GM12878 (cell line): ENCODE results near the gene ZC3H15. TPM values are rescaled to one million over a fixed set of nuclear protein-coding genes. Genes with fewer than 3 reads are reported as not detected.
A peak's percentile ranks its signal among the peaks of the same experiment; 100 is the strongest.

ENCODE experiments used
- ATAC-seq: fragments of 200-7000 bp; cut with Tn5 transposase; 3 replicates; pipeline ENCODE4 v1.9.1; 2020; ENCODE audit warnings: mild to moderate bottlenecking, moderate library complexity
- BruUV-seq: library from RNA; stranded (reverse); fragments of 400-500 nt; replicated peaks from 2 replicates; lab custom pipeline; 2021; lab: Mats Ljungman, UMichigan
- CTCF ChIA-PET: fragments of 300-600 bp; sonication (Branson Sonifier 250); formaldehyde crosslinking; extraction: SDS; loops from one replicate; lab custom pipeline; 2021; ENCODE audit warnings: inconsistent platforms; lab: Yijun Ruan, JAX
- POLR2A ChIA-PET: fragments of 350-600 bp; formaldehyde crosslinking; extraction: SDS; loops from one replicate; lab custom pipeline; 2021; ENCODE audit warnings: inconsistent platforms; lab: Charles Lee
- RAD21 ChIA-PET: fragments of 300-600 bp; sonication (Branson Sonifier 250); formaldehyde crosslinking; loops from one replicate; lab custom pipeline; 2023; ENCODE audit warnings: antibody characterized with exemption; ENCODE audit not compliant: unreplicated experiment; lab: Charles Lee
- SMC1A ChIA-PET: fragments of 300-600 bp; sonication (Branson Sonifier 250); formaldehyde crosslinking; loops from one replicate; lab custom pipeline; 2023; ENCODE audit not compliant: unreplicated experiment, uncharacterized antibody; lab: Charles Lee
- DNase-seq: peaks from one replicate; pipeline ENCODE4 v3.0.0-alpha.2; 2011; ENCODE audit warnings: low read depth, low spot score
- FAIRE-seq: peaks from 3 replicates; lab custom pipeline; 2011; peaks lifted over from hg19 to GRCh38; lab: Jason Lieb, UNC
- H2AFZ ChIP-seq: 2 replicates; pipeline ENCODE4 v1.6.0; 2011; ENCODE audit warnings: low read depth, low read length, control low read depth; ENCODE audit not compliant: control insufficient read depth
- H3K27ac ChIP-seq: 2 replicates; pipeline ENCODE4 v1.5.1; 2011; ENCODE audit warnings: control low read depth; ENCODE audit not compliant: control insufficient read depth, insufficient read depth
- H3K27me3 ChIP-seq, 2 experiments: replicated peaks in 1 of 2; 2 replicates each; pipeline versions ENCODE4 v1.6.0 to v1.6.1; 2011; ENCODE audit warnings: low read length in 1 of 2; ENCODE audit not compliant: control insufficient read depth in 2 of 2, insufficient read depth in 2 of 2
- H3K36me3 ChIP-seq, 2 experiments: 2 replicates each; pipeline ENCODE4 v1.5.1; 2011; ENCODE audit warnings: low read length in 1 of 2; ENCODE audit not compliant: control insufficient read depth in 2 of 2, insufficient read depth in 2 of 2
- H3K4me1 ChIP-seq: 2 replicates; pipeline ENCODE4 v1.6.1; 2011; ENCODE audit warnings: mild to moderate bottlenecking, low read length, moderate library complexity, mixed read lengths; ENCODE audit not compliant: control insufficient read depth, insufficient read depth
- H3K4me2 ChIP-seq: 2 replicates; pipeline ENCODE4 v1.6.0; 2011; ENCODE audit warnings: control low read depth; ENCODE audit not compliant: control insufficient read depth, insufficient read depth
- H3K4me3 ChIP-seq: fragments of 200-600 bp; sonication (generic); 2 replicates; pipeline ENCODE4 v1.5.1; 2016
- H3K79me2 ChIP-seq: 2 replicates; pipeline ENCODE4 v1.6.0; 2011; ENCODE audit warnings: low read length; ENCODE audit not compliant: control insufficient read depth, insufficient read depth
- H3K9ac ChIP-seq: 2 replicates; pipeline ENCODE4 v1.8.0; 2011; ENCODE audit warnings: low read length, control low read depth, mixed read lengths; ENCODE audit not compliant: control insufficient read depth, insufficient read depth
- H3K9me3 ChIP-seq: replicated peaks from 3 replicates; pipeline ENCODE4 v1.5.1; 2011; ENCODE audit warnings: mild to moderate bottlenecking, low read length; ENCODE audit not compliant: control insufficient read depth, insufficient read depth
- H4K20me1 ChIP-seq: 2 replicates; pipeline ENCODE4 v1.6.0; 2011; ENCODE audit not compliant: control insufficient read depth, insufficient read depth
- RAD21 ChIP-seq: IDR thresholded peaks from 2 replicates; pipeline ENCODE4 v1.6.1; 2011; ENCODE audit warnings: mild to moderate bottlenecking, low read depth, low read length, moderate library complexity; ENCODE audit not compliant: insufficient read depth
- SMC3 ChIP-seq: IDR thresholded peaks from 2 replicates; pipeline ENCODE4 v1.6.1; 2011; ENCODE audit warnings: low read length, improper control_type of control experiment, borderline replicate concordance
- WGBS: methylation state at CpG from one replicate; pipeline ENCODE4 v1.1.6; 2016; ENCODE audit warnings: low lambda C conversion rate; ENCODE audit not compliant: insufficient replicate concordance, insufficient coverage; ENCODE audit errors: missing lambda C conversion rate; 5-methylcytosine and 5-hydroxymethylcytosine counted together
- in situ Hi-C: fragments of 300-500 bp; cut with MboI; formaldehyde crosslinking; loops from 9 replicates; pipeline ENCODE4 v1.14.3; 2018; ENCODE audit warnings: mixed read lengths
- intact Hi-C: fragments of 100-400 bp; cut with micrococcal nuclease; formaldehyde crosslinking; loops from one replicate; pipeline ENCODE4 v1.14.2; 2022; ENCODE audit not compliant: unreplicated experiment
- polyA plus RNA-seq, 11 experiments: library from polyadenylated mRNA; depleted of rRNA in 4 of 11; unstranded in 6 of 11; stranded (reverse) in 5 of 11; fragments of >200 nt; fragmentation: Nextera tagmentation in 4 of 11; fragmentation: Illumina TruSeq in 1 of 11; extraction: Ambion mirVana in 4 of 11; extraction: Trizol in 1 of 11; gene quantifications; 1 replicate in 1 of 11; 2 replicates in 10 of 11; pipeline versions ENCODE4 v1.2.1 to v1.2.3, GENCODE V29; 2011 to 2016; ENCODE audit warnings: inconsistent platforms in 2 of 11, missing spikeins in 2 of 11, low read depth in 1 of 11
- total RNA-seq, 4 experiments: library from RNA; depleted of rRNA in 3 of 4; stranded (reverse); fragments of >200 nt in 3 of 4; fragmentation: Illumina TruSeq in 1 of 4; extraction: Trizol in 1 of 4; gene quantifications; 2 replicates each; pipeline versions ENCODE4 v1.2.1 to v1.2.3, GENCODE V29; 2013 to 2021
- TF ChIP-seq, protein P1 (sequence below), 3 experiments: IDR thresholded peaks in 2 of 3; conservative IDR thresholded peaks in 1 of 3; 2 replicates each; pipeline ENCODE4 v1.5.1; 2011; ENCODE audit warnings: low read depth in 3 of 3, low read length in 3 of 3, mild to moderate bottlenecking in 3 of 3, control low read depth in 2 of 3, moderate library complexity in 2 of 3, inconsistent platforms in 1 of 3, mixed read lengths in 1 of 3; ENCODE audit not compliant: control insufficient read depth in 2 of 3, insufficient read depth in 1 of 3; ENCODE audit errors: extremely low read depth in 1 of 3
- TF ChIP-seq, protein P2 (sequence below): fragments of 450-650 bp; IDR thresholded peaks from 2 replicates; pipeline ENCODE4 v1.6.1; 2017; ENCODE audit warnings: low read depth, mild to moderate bottlenecking, moderate library complexity

ZC3H15 gene
- total and polyA plus RNA-seq, 10 of the 15 experiments (the other 5 are each of a cell fraction or from before 2014, with no cell fraction given): 51.5 to 152 (median 123) TPM

DNA sequence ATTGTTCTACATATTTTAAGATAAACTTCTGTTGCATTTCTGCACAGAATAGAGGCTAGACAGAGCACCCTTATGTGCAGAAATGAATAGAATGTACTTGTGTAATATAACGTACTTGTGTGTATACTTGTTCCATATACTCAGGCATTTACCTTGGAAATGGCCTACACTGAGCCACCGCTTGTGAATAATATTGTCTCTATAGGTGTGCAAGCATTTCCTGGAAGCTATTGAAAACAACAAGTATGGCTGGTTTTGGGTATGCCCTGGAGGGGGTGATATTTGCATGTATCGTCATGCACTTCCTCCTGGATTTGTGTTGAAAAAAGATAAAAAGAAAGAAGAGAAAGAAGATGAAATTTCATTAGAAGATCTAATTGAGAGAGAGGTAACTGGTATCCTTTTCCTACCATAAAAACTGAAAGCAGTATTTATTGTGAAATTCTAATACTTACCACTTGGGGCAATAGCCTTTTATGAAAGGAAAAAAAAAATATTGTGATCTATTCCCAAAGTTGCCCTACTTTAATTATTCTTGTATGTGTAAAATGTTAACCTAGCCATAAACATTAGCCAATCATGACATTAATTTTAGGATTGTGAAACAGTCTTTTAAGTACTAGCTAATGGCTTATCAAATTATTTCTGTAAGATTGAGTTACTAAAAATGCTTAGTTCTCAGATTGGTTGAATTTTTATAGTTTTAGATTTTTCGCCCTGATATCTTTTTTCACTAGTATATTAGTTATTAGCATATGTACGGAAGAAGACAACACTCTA is 18.0 kb downstream of the ZC3H15 start:
- in situ Hi-C loops: no loop called here
- POLR2A ChIA-PET: interaction anchor here (1.1 kb wide), 1 partner anchor 136 kb away, joined by 3 read pairs; no protein-coding TSS in a partner anchor
- Histone ChIP-seq H3K36me3 (peaks cover 3 to 38% of the 10 kb centered on the region in 2 experiments; a peak in 3 of 4 replicates), H3K9me3 (no peaks in the 10 kb centered on the region), H3K4me1 (no peaks in the 10 kb centered on the region), H3K27ac (no peak overlapping the region), H4K20me1 (no peaks in the 10 kb centered on the region), H3K4me3 (no peak overlapping the region), H3K4me2 (no peak overlapping the region), H3K9ac (no peak overlapping the region), H3K27me3 (no peaks in the 10 kb centered on the region), H3K79me2 (no peaks in the 10 kb centered on the region; the same call in 1 of the 2 replicates), H2AFZ (no peak overlapping the region)
- FAIRE-seq (peak; percentile 23), DNase-seq (no peak), ATAC-seq (peak; percentile 67)
- BruUV-seq: no TSS peak
- intact Hi-C loops: loop anchor here (1.0 to 5.0 kb wide), 3 partner anchors 88 to 277 kb away; partner anchors contain the start of gene ITGAV
- WGBS: 67% methylated on average over 5 of the region's 5 CpGs
- SMC1A ChIA-PET: interaction anchor here (0.7 to 4.7 kb wide), 31 partner anchors 9 to 948 kb away, joined by 3 to 115 read pairs (median 3); partner anchors contain the start of genes ITGAV and ZC3H15
- RAD21 ChIA-PET: interaction anchor here (0.6 to 5.0 kb wide), 11 partner anchors 15 to 949 kb away, joined by 3 to 94 read pairs (median 3); partner anchors contain the start of gene CALCRL
- TF ChIP-seq, protein P1, sequence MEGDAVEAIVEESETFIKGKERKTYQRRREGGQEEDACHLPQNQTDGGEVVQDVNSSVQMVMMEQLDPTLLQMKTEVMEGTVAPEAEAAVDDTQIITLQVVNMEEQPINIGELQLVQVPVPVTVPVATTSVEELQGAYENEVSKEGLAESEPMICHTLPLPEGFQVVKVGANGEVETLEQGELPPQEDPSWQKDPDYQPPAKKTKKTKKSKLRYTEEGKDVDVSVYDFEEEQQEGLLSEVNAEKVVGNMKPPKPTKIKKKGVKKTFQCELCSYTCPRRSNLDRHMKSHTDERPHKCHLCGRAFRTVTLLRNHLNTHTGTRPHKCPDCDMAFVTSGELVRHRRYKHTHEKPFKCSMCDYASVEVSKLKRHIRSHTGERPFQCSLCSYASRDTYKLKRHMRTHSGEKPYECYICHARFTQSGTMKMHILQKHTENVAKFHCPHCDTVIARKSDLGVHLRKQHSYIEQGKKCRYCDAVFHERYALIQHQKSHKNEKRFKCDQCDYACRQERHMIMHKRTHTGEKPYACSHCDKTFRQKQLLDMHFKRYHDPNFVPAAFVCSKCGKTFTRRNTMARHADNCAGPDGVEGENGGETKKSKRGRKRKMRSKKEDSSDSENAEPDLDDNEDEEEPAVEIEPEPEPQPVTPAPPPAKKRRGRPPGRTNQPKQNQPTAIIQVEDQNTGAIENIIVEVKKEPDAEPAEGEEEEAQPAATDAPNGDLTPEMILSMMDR (IDR thresholded peaks at IDR 0.05 in 2 of 3, conservative IDR thresholded peaks at IDR 0.05 in 1 of 3; ENCODE audit: control insufficient read depth in 2 of 3, extremely low read depth in 1 of 3, insufficient read depth in 1 of 3, low read depth in 3 of 3, low read length in 3 of 3): peak in 2 of 3 experiments; percentile 18 to 45; a peak in 3 of 6 replicates
- peak; percentile 48 for TF ChIP-seq RAD21
- TF ChIP-seq, protein P2, sequence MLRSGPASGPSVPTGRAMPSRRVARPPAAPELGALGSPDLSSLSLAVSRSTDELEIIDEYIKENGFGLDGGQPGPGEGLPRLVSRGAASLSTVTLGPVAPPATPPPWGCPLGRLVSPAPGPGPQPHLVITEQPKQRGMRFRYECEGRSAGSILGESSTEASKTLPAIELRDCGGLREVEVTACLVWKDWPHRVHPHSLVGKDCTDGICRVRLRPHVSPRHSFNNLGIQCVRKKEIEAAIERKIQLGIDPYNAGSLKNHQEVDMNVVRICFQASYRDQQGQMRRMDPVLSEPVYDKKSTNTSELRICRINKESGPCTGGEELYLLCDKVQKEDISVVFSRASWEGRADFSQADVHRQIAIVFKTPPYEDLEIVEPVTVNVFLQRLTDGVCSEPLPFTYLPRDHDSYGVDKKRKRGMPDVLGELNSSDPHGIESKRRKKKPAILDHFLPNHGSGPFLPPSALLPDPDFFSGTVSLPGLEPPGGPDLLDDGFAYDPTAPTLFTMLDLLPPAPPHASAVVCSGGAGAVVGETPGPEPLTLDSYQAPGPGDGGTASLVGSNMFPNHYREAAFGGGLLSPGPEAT: no peak
- peak; percentile 37; the same call in 1 of the 2 replicates for TF ChIP-seq SMC3
- CTCF ChIA-PET: interaction anchor here (0.8 to 10.2 kb wide), 31 partner anchors 9 to 953 kb away, joined by 3 to 244 read pairs (median 4); partner anchors contain the start of genes FAM171B, ITGAV and ZC3H15
